HepG2 (cell line): ENCODE measurements around the gene PAFAH1B1. TPM values are rescaled to one million over a fixed set of nuclear protein-coding genes. Genes with fewer than 3 reads are reported as not detected.

Source experiments
- ATAC-seq: fragments of 200-7000 bp; cut with Tn5 transposase; 3 replicates; pipeline ENCODE4 v1.9.1; 2020; ENCODE audit warnings: mild to moderate bottlenecking, moderate library complexity
- BruUV-seq: library from RNA; stranded (reverse); fragments of 400-500 nt; replicated peaks from 2 replicates; lab custom pipeline; 2021; lab: Mats Ljungman, UMichigan
- CTCF ChIA-PET: fragments of 300-600 bp; formaldehyde crosslinking; extraction: SDS; loops from one replicate; lab custom pipeline; 2021; ENCODE audit warnings: low total read pairs, inconsistent platforms, low intra/inter-chr PET ratio; lab: Yijun Ruan, JAX
- POLR2A ChIA-PET: fragments of 350-600 bp; sonication (Branson Sonifier 250); formaldehyde crosslinking; loops from one replicate; lab custom pipeline; 2020; ENCODE audit warnings: antibody characterized with exemption, inconsistent platforms; lab: Yijun Ruan, JAX
- DNase-seq: peaks from one replicate; pipeline ENCODE4 v3.0.0-alpha.2; 2015; ENCODE audit warnings: low spot score
- FAIRE-seq: peaks from 3 replicates; lab custom pipeline; 2011; peaks lifted over from hg19 to GRCh38; lab: Jason Lieb, UNC
- H2AFZ ChIP-seq: one replicate; pipeline ENCODE4 v1.6.1; 2011; ENCODE audit warnings: low read length, inconsistent platforms
- H3K27ac ChIP-seq: fragments of 300-600 bp; 3 replicates; pipeline ENCODE4 v1.8.0; 2011; ENCODE audit warnings: mixed run types, mild to moderate bottlenecking, mixed read lengths, low read length, inconsistent platforms; ENCODE audit not compliant: insufficient read depth; ENCODE audit errors: extremely low read length
- H3K27me3 ChIP-seq, 2 experiments: fragments of 200-600 bp in 1 of 2; 2 replicates in 1 of 2; 3 replicates in 1 of 2; pipeline versions ENCODE4 v1.6.0 to v1.8.0; 2011; ENCODE audit warnings: low read length in 2 of 2, mild to moderate bottlenecking in 2 of 2, moderate library complexity in 2 of 2, inconsistent platforms in 1 of 2; ENCODE audit not compliant: insufficient read depth in 2 of 2, control insufficient read depth in 1 of 2
- H3K36me3 ChIP-seq, 2 experiments: fragments of 200-600 bp in 1 of 2; replicated peaks in 1 of 2; 2 replicates in 1 of 2; 3 replicates in 1 of 2; pipeline versions ENCODE4 v1.5.1 to v1.8.0; 2011; ENCODE audit warnings: low read length in 2 of 2, inconsistent platforms in 1 of 2; ENCODE audit not compliant: insufficient read depth in 2 of 2, control insufficient read depth in 1 of 2
- H3K4me1 ChIP-seq: 2 replicates; pipeline ENCODE4 v1.5.1; 2012; ENCODE audit warnings: low read length, inconsistent platforms; ENCODE audit not compliant: insufficient read depth
- H3K4me2 ChIP-seq: 2 replicates; pipeline ENCODE4 v1.6.0; 2011; ENCODE audit warnings: low read depth, low read length, inconsistent platforms
- H3K4me3 ChIP-seq, 3 experiments: fragments of 200-600 bp in 1 of 3; sonication (generic), shearing (Covaris generic) in 1 of 3; replicated peaks in 1 of 3; 2 replicates each; pipeline ENCODE4 v1.5.1; 2011 to 2016; ENCODE audit warnings: low read length in 3 of 3, inconsistent platforms in 2 of 3, low read depth in 2 of 3, mild to moderate bottlenecking in 2 of 3, control low read depth in 1 of 3, mixed read lengths in 1 of 3; ENCODE audit not compliant: insufficient read depth in 1 of 3
- H3K79me2 ChIP-seq: one replicate; pipeline ENCODE4 v1.6.1; 2011; ENCODE audit warnings: low read length, inconsistent platforms; ENCODE audit not compliant: insufficient read depth
- H3K9ac ChIP-seq: 2 replicates; pipeline ENCODE4 v1.6.0; 2011; ENCODE audit warnings: mild to moderate bottlenecking, low read depth, low read length, inconsistent platforms; ENCODE audit not compliant: insufficient read depth
- H3K9me3 ChIP-seq: 2 replicates; pipeline ENCODE4 v1.5.1; 2012; ENCODE audit warnings: mild to moderate bottlenecking, low read length
- H4K20me1 ChIP-seq: 2 replicates; pipeline ENCODE4 v1.6.0; 2011; ENCODE audit warnings: inconsistent platforms, mild to moderate bottlenecking, low read length, moderate library complexity; ENCODE audit not compliant: insufficient read depth
- BORCS8-MEF2B ChIP-seq: sonication (generic); formaldehyde crosslinking; IDR thresholded peaks from 2 replicates; pipeline ENCODE4 v1.8.0; 2022; ENCODE audit warnings: mild to moderate bottlenecking, missing genetic modification reagents
- E2F1 ChIP-seq: sonication (generic); formaldehyde crosslinking; IDR thresholded peaks from 2 replicates; pipeline ENCODE4 v1.5.0; 2020; ENCODE audit warnings: missing genetic modification reagents
- ETV5 ChIP-seq: IDR thresholded peaks from 2 replicates; pipeline ENCODE4 v1.6.1; 2018; ENCODE audit warnings: missing biosample characterization, missing genetic modification reagents, inconsistent platforms, borderline replicate concordance
- HMGXB4 ChIP-seq, 2 experiments: sonication (generic) in 1 of 2; formaldehyde crosslinking in 1 of 2; IDR thresholded peaks; 2 replicates each; pipeline versions ENCODE4 v1.4.0 to v1.6.1; 2018 to 2020; ENCODE audit warnings: missing genetic modification reagents in 2 of 2, borderline replicate concordance in 1 of 2, low read depth in 1 of 2, mild to moderate bottlenecking in 1 of 2, missing biosample characterization in 1 of 2
- HOXA9 ChIP-seq: sonication (generic); formaldehyde crosslinking; IDR thresholded peaks from 2 replicates; pipeline ENCODE4 v1.8.1; 2022; ENCODE audit warnings: missing genetic modification reagents, mild to moderate bottlenecking, moderate library complexity, borderline replicate concordance
- MYNN ChIP-seq: sonication (generic); formaldehyde crosslinking; IDR thresholded peaks from 2 replicates; pipeline ENCODE4 v1.4.0; 2020; ENCODE audit warnings: mild to moderate bottlenecking, low read depth, missing genetic modification reagents
- NR2C2 ChIP-seq: sonication (generic); formaldehyde crosslinking; IDR thresholded peaks from 2 replicates; pipeline ENCODE4 v1.4.0; 2020; ENCODE audit warnings: missing genetic modification reagents, mild to moderate bottlenecking, moderate library complexity, borderline replicate concordance
- SRSF4 ChIP-seq: fragments of 200-400 bp; formaldehyde crosslinking; IDR thresholded peaks from one replicate; pipeline ENCODE4 v1.6.1; 2018; ENCODE audit warnings: mild to moderate bottlenecking, low read depth, low read length, moderate library complexity; ENCODE audit not compliant: poor library complexity, severe bottlenecking
- ZNF17 ChIP-seq: sonication (generic); formaldehyde crosslinking; IDR thresholded peaks from 2 replicates; pipeline ENCODE4 v1.5.0; 2020; ENCODE audit warnings: mild to moderate bottlenecking, missing genetic modification reagents
- ZNF205 ChIP-seq: IDR thresholded peaks from 2 replicates; pipeline ENCODE4 v1.6.1; 2018; ENCODE audit warnings: missing biosample characterization, missing genetic modification reagents
- ZNF335 ChIP-seq: sonication (generic); formaldehyde crosslinking; IDR thresholded peaks from 2 replicates; pipeline ENCODE4 v1.4.0; 2020; ENCODE audit warnings: missing genetic modification reagents
- ZNF569 ChIP-seq: sonication (generic); formaldehyde crosslinking; IDR thresholded peaks from 2 replicates; pipeline ENCODE4 v1.5.0; 2020; ENCODE audit warnings: mild to moderate bottlenecking, missing genetic modification reagents, moderate library complexity, borderline replicate concordance
- WGBS: methylation state at CpG from one replicate; pipeline ENCODE4 v1.1.6; 2017; ENCODE audit warnings: low lambda C conversion rate; 5-methylcytosine and 5-hydroxymethylcytosine counted together
- in situ Hi-C: cut with HindIII; loops from 2 replicates; pipeline ENCODE4 v1.10.0; 2017; ENCODE audit warnings: low pct_unique_long_range_greater_than_20kb; ENCODE audit not compliant: extremely low pct_ligation_motif_present
- intact Hi-C: fragments of 100-400 bp; cut with micrococcal nuclease; formaldehyde crosslinking; loops from one replicate; pipeline ENCODE4 v1.10.0; 2022; ENCODE audit not compliant: unreplicated experiment
- polyA plus RNA-seq, 8 experiments: library from polyadenylated mRNA; depleted of rRNA in 3 of 8; stranded (reverse) in 7 of 8; unstranded in 1 of 8; fragments of >200 nt; fragmentation: Illumina TruSeq in 4 of 8; extraction: Trizol in 4 of 8; gene quantifications; 2 replicates each; pipeline versions ENCODE4 v1.2.1 to v1.2.3, GENCODE V29; 2011 to 2016; ENCODE audit warnings: low read depth in 4 of 8, missing spikeins in 1 of 8, mixed read lengths in 1 of 8; ENCODE audit not compliant: insufficient read depth in 1 of 8
- total RNA-seq, 5 experiments: library from RNA; depleted of rRNA; stranded (reverse); fragments of >200 nt; fragmentation: Illumina TruSeq; extraction: Trizol; gene quantifications; 2 replicates each; pipeline ENCODE4 v1.2.3, GENCODE V29; 2016; ENCODE audit warnings: low read depth in 1 of 5
- TF ChIP-seq, protein P1 (sequence below): sonication (generic); formaldehyde crosslinking; IDR thresholded peaks from 2 replicates; pipeline ENCODE4 v1.4.0; 2020; ENCODE audit warnings: missing genetic modification reagents

The PAFAH1B1 gene
- total and polyA plus RNA-seq, 2 of the 13 experiments (the other 11 are each of a cell fraction or from before 2014, with no cell fraction given): 46.0 to 64.9 TPM

DNA sequence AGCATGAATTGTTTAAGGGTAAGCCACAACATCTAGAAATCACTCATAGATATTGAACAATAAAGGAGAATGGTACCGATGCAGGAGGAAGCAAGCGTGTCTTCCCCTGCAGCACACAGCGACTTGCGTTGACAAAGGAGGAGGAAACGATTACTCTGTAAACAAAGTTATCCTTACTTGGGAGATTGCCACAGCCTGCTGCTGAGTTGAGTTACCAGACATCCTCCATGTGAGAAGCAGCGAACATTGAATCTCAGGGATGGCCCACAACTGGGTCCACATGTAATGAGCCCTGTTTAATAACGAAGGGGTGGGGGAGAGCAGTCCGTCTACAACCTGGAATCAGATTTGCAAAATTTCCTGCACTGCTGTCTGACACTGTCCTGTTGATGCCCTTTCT, 90.5 kb downstream of the PAFAH1B1 start (continued):
- no peak for TF ChIP-seq ZNF569 (CRISPR knock-in tag)

- no peak overlapping the region for H2AFZ ChIP-seq
- intact Hi-C loops: no loop called here
- DNase-seq (no peak), FAIRE-seq (no peak), ATAC-seq (no peak)
- no peaks in the 10 kb centered on the region for H3K4me1 ChIP-seq
- no peak overlapping the region for H3K27ac ChIP-seq
- peaks cover 8 to 36% of the 10 kb centered on the region in 2 experiments; a peak in 4 of 5 replicates for H3K36me3 ChIP-seq
- 96% methylated on average over 18 of the region's 18 CpGs for WGBS
- H3K79me2 ChIP-seq: no peaks in the 10 kb centered on the region
- H4K20me1 ChIP-seq: peaks cover 6% of the 10 kb centered on the region; the same call in 1 of the 2 replicates
- ChIA-PET POLR2A (interaction anchor here (1.0 kb wide), 1 partner anchor 26 kb away, joined by 3 read pairs; no protein-coding TSS in a partner anchor), CTCF (no interaction called here)
- no peak overlapping the region for H3K4me3 ChIP-seq
- in situ Hi-C loops: no loop called here
- no TSS peak for BruUV-seq
- H3K9ac ChIP-seq: no peak overlapping the region
- H3K27me3 ChIP-seq: no peaks in the 10 kb centered on the region
- H3K9me3 ChIP-seq: no peaks in the 10 kb centered on the region
- no peak overlapping the region for H3K4me2 ChIP-seq
- no peak for TF ChIP-seq SRSF4
- no peak for TF ChIP-seq NR2C2 (CRISPR knock-in tag)
- TF ChIP-seq, protein P1, sequence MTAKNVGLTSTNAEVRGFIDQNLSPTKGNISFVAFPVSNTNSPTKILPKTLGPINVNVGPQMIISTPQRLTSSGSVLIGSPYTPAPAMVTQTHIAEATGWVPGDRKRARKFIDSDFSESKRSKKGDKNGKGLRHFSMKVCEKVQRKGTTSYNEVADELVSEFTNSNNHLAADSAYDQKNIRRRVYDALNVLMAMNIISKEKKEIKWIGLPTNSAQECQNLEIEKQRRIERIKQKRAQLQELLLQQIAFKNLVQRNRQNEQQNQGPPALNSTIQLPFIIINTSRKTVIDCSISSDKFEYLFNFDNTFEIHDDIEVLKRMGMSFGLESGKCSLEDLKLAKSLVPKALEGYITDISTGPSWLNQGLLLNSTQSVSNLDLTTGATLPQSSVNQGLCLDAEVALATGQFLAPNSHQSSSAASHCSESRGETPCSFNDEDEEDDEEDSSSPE (CRISPR knock-in tag): no peak
- no peak for TF ChIP-seq ZNF335 (CRISPR knock-in tag)
- no peak for TF ChIP-seq ETV5 (CRISPR knock-in tag)
- no peak for TF ChIP-seq BORCS8-MEF2B (CRISPR knock-in tag)
- TF ChIP-seq HMGXB4 (CRISPR knock-in tag; IDR thresholded peaks at IDR 0.05; ENCODE audit: borderline replicate concordance in 1 of 2, low read depth in 1 of 2): no peak
- no peak for TF ChIP-seq ZNF205
- TF ChIP-seq MYNN (CRISPR knock-in tag): no peak
- no peak for TF ChIP-seq ZNF17
- TF ChIP-seq HOXA9 (CRISPR knock-in tag): no peak
- no peak for TF ChIP-seq E2F1
Observed at GRCh38 chr17:2684549-2684948, 91.1 kb downstream of the PAFAH1B1 start.
